HepG2 (cell line): ENCODE measurements around the gene PIP4K2B. TPM values are rescaled to one million over a fixed set of nuclear protein-coding genes. Genes with fewer than 3 reads are reported as not detected.

ENCODE experiments used
- CHCHD3 ChIP-seq: sonication (generic); formaldehyde crosslinking; IDR thresholded peaks from 2 replicates; pipeline ENCODE4 v1.8.0; 2022; ENCODE audit warnings: mild to moderate bottlenecking, missing genetic modification reagents, moderate library complexity
- DNMT1 ChIP-seq: sonication (generic); formaldehyde crosslinking; IDR thresholded peaks from 2 replicates; pipeline ENCODE4 v1.5.1; 2020; ENCODE audit warnings: mild to moderate bottlenecking, missing genetic modification reagents
- ELF4 ChIP-seq: sonication (generic); formaldehyde crosslinking; IDR thresholded peaks from 2 replicates; pipeline ENCODE4 v1.5.0; 2020; ENCODE audit warnings: missing genetic modification reagents, mild to moderate bottlenecking, moderate library complexity, borderline replicate concordance
- FOSL2 ChIP-seq: sonication (generic); formaldehyde crosslinking; IDR thresholded peaks from 2 replicates; pipeline ENCODE4 v1.4.0; 2020; ENCODE audit warnings: missing genetic modification reagents
- JDP2 ChIP-seq: sonication (generic); formaldehyde crosslinking; IDR thresholded peaks from 2 replicates; pipeline ENCODE4 v1.8.1; 2022; ENCODE audit warnings: missing genetic modification reagents, borderline replicate concordance
- SKI ChIP-seq: fragments of 450-650 bp; IDR thresholded peaks from one replicate; pipeline ENCODE4 v1.6.1; 2018; ENCODE audit warnings: mild to moderate bottlenecking; ENCODE audit not compliant: partially characterized antibody
- SNRNP70 ChIP-seq: fragments of 200-400 bp; formaldehyde crosslinking; IDR thresholded peaks from 2 replicates; pipeline ENCODE4 v1.6.1; 2017; ENCODE audit warnings: mild to moderate bottlenecking, low read depth, low read length, moderate library complexity
- ZFP62 ChIP-seq: sonication (generic); formaldehyde crosslinking; IDR thresholded peaks from 2 replicates; pipeline ENCODE4 v1.4.0; 2020; ENCODE audit warnings: missing genetic modification reagents
- ZNF354B ChIP-seq: sonication (generic); formaldehyde crosslinking; IDR thresholded peaks from 2 replicates; pipeline ENCODE4 v1.8.0; 2022; ENCODE audit warnings: mild to moderate bottlenecking, missing genetic modification reagents
- ZNF431 ChIP-seq: sonication (generic); formaldehyde crosslinking; IDR thresholded peaks from 2 replicates; pipeline ENCODE4 v1.9.0; 2022; ENCODE audit warnings: missing genetic modification reagents, low read depth, mild to moderate bottlenecking, borderline replicate concordance
- ZNF674 ChIP-seq: sonication (generic); formaldehyde crosslinking; IDR thresholded peaks from 2 replicates; pipeline ENCODE4 v1.5.0; 2020; ENCODE audit warnings: low read depth, mild to moderate bottlenecking, missing genetic modification reagents
- ZNF768 ChIP-seq: sonication (generic); formaldehyde crosslinking; IDR thresholded peaks from 2 replicates; pipeline ENCODE4 v1.4.0; 2020; ENCODE audit warnings: missing genetic modification reagents
- ZSCAN20 ChIP-seq: sonication (generic); formaldehyde crosslinking; IDR thresholded peaks from 2 replicates; pipeline ENCODE4 v1.4.0; 2020; ENCODE audit warnings: missing genetic modification reagents, mild to moderate bottlenecking, borderline replicate concordance
- polyA plus RNA-seq, 8 experiments: library from polyadenylated mRNA; depleted of rRNA in 3 of 8; stranded (reverse) in 7 of 8; unstranded in 1 of 8; fragments of >200 nt; fragmentation: Illumina TruSeq in 4 of 8; extraction: Trizol in 4 of 8; gene quantifications; 2 replicates each; pipeline versions ENCODE4 v1.2.1 to v1.2.3, GENCODE V29; 2011 to 2016; ENCODE audit warnings: low read depth in 4 of 8, missing spikeins in 1 of 8, mixed read lengths in 1 of 8; ENCODE audit not compliant: insufficient read depth in 1 of 8
- total RNA-seq, 5 experiments: library from RNA; depleted of rRNA; stranded (reverse); fragments of >200 nt; fragmentation: Illumina TruSeq; extraction: Trizol; gene quantifications; 2 replicates each; pipeline ENCODE4 v1.2.3, GENCODE V29; 2016; ENCODE audit warnings: low read depth in 1 of 5
- TF ChIP-seq, protein P1 (sequence below): sonication (generic); formaldehyde crosslinking; IDR thresholded peaks from 2 replicates; pipeline ENCODE4 v1.5.1; 2020; ENCODE audit warnings: missing genetic modification reagents, mild to moderate bottlenecking, borderline replicate concordance
- TF ChIP-seq, protein P2 (sequence below): sonication (generic); formaldehyde crosslinking; IDR thresholded peaks from 2 replicates; pipeline ENCODE4 v1.8.1; 2023; ENCODE audit warnings: mild to moderate bottlenecking, missing genetic modification reagents
- TF ChIP-seq, protein P3 (sequence below): sonication (generic); formaldehyde crosslinking; IDR thresholded peaks from 2 replicates; pipeline ENCODE4 v1.5.0; 2020; ENCODE audit warnings: mild to moderate bottlenecking, missing genetic modification reagents
- TF ChIP-seq, protein P4 (sequence below): sonication (generic); formaldehyde crosslinking; IDR thresholded peaks from 2 replicates; pipeline ENCODE4 v1.5.0; 2020; ENCODE audit warnings: mild to moderate bottlenecking, missing genetic modification reagents, borderline replicate concordance
- TF ChIP-seq, protein P5 (sequence below): sonication (generic); IDR thresholded peaks from 2 replicates; pipeline ENCODE4 v1.6.1; 2016; ENCODE audit warnings: low read depth, borderline replicate concordance
- TF ChIP-seq, protein P6 (sequence below): sonication (generic); formaldehyde crosslinking; IDR thresholded peaks from 2 replicates; pipeline ENCODE4 v1.8.1; 2023; ENCODE audit warnings: missing genetic modification reagents, mild to moderate bottlenecking, borderline replicate concordance

Gene PIP4K2B
- total and polyA plus RNA-seq, 2 of the 13 experiments (the other 11 are each of a cell fraction or from before 2014, with no cell fraction given): 20.4 to 54.0 TPM

DNA sequence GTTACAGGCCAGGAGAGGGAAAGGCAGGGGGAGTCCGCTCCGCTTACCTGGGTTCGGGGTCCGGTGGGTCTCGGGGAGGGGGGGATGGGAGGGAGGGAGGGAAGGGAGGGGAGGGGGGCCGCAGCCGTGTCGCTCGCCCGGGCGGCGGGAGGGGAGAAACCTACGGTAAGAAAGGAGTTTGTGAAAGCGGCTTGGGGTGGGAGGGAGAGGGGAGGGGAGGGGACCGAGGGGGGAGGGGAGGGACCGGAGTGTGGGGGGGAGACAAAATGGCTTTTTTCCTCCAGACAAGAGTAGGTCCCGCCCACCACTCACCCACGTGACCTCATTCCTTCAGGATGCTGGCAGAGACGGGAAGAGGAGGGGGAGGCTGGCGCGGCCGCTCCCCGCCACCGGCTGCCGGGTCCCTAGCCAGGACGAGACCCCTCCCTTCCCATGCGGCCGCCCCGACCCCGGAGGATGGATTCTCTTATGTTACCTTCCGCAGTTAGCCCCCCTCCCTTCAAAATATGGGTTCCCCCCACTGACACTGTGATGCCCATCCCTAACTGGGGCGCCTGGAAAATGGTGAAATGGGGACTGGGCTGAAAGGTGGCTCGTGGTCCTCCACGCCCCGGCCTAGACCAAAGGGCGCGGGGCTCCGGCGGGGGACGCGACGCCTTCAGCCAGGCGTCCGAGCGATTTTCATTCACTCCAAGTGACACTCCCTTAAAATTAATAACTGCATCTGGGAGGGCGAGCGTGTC, 51.0 kb downstream of the PIP4K2B start, which contains the start of gene PCGF2 (continued):
- TF ChIP-seq, protein P1, sequence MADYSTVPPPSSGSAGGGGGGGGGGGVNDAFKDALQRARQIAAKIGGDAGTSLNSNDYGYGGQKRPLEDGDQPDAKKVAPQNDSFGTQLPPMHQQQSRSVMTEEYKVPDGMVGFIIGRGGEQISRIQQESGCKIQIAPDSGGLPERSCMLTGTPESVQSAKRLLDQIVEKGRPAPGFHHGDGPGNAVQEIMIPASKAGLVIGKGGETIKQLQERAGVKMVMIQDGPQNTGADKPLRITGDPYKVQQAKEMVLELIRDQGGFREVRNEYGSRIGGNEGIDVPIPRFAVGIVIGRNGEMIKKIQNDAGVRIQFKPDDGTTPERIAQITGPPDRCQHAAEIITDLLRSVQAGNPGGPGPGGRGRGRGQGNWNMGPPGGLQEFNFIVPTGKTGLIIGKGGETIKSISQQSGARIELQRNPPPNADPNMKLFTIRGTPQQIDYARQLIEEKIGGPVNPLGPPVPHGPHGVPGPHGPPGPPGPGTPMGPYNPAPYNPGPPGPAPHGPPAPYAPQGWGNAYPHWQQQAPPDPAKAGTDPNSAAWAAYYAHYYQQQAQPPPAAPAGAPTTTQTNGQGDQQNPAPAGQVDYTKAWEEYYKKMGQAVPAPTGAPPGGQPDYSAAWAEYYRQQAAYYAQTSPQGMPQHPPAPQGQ: no peak
- TF ChIP-seq ZNF768 (CRISPR knock-in tag): no peak
- no peak for TF ChIP-seq ZNF354B (CRISPR knock-in tag)
- no peak for TF ChIP-seq ZSCAN20
- TF ChIP-seq, protein P2, sequence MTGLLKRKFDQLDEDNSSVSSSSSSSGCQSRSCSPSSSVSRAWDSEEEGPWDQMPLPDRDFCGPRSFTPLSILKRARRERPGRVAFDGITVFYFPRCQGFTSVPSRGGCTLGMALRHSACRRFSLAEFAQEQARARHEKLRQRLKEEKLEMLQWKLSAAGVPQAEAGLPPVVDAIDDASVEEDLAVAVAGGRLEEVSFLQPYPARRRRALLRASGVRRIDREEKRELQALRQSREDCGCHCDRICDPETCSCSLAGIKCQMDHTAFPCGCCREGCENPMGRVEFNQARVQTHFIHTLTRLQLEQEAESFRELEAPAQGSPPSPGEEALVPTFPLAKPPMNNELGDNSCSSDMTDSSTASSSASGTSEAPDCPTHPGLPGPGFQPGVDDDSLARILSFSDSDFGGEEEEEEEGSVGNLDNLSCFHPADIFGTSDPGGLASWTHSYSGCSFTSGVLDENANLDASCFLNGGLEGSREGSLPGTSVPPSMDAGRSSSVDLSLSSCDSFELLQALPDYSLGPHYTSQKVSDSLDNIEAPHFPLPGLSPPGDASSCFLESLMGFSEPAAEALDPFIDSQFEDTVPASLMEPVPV (CRISPR knock-in tag): no peak
- TF ChIP-seq, protein P3, sequence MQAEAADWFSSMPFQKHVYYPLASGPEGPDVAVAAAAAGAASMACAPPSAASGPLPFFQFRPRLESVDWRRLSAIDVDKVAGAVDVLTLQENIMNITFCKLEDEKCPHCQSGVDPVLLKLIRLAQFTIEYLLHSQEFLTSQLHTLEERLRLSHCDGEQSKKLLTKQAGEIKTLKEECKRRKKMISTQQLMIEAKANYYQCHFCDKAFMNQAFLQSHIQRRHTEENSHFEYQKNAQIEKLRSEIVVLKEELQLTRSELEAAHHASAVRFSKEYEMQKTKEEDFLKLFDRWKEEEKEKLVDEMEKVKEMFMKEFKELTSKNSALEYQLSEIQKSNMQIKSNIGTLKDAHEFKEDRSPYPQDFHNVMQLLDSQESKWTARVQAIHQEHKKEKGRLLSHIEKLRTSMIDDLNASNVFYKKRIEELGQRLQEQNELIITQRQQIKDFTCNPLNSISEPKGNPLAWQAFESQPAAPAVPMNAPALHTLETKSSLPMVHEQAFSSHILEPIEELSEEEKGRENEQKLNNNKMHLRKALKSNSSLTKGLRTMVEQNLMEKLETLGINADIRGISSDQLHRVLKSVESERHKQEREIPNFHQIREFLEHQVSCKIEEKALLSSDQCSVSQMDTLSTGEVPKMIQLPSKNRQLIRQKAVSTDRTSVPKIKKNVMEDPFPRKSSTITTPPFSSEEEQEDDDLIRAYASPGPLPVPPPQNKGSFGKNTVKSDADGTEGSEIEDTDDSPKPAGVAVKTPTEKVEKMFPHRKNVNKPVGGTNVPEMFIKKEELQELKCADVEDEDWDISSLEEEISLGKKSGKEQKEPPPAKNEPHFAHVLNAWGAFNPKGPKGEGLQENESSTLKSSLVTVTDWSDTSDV (CRISPR knock-in tag): peak; percentile 70; the same call in 1 of the 2 replicates
- TF ChIP-seq, protein P4, sequence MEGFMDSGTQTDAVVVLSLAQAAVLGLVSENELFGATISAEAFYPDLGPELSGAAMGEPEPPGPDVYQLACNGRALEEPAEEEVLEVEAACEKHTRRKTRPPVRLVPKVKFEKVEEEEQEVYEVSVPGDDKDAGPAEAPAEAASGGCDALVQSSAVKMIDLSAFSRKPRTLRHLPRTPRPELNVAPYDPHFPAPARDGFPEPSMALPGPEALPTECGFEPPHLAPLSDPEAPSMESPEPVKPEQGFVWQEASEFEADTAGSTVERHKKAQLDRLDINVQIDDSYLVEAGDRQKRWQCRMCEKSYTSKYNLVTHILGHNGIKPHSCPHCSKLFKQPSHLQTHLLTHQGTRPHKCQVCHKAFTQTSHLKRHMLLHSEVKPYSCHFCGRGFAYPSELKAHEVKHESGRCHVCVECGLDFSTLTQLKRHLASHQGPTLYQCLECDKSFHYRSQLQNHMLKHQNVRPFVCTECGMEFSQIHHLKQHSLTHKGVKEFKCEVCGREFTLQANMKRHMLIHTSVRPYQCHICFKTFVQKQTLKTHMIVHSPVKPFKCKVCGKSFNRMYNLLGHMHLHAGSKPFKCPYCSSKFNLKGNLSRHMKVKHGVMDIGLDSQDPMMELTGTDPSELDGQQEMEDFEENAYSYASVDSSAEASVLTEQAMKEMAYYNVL (CRISPR knock-in tag): no peak
- no peak for TF ChIP-seq ELF4 (CRISPR knock-in tag)
- peak; percentile 21 for TF ChIP-seq SKI
- TF ChIP-seq JDP2 (CRISPR knock-in tag): no peak
- TF ChIP-seq ZNF431 (CRISPR knock-in tag): no peak
- TF ChIP-seq FOSL2 (CRISPR knock-in tag): no peak
- no peak for TF ChIP-seq SNRNP70
- no peak for TF ChIP-seq CHCHD3 (CRISPR knock-in tag)
- TF ChIP-seq, protein P5, sequence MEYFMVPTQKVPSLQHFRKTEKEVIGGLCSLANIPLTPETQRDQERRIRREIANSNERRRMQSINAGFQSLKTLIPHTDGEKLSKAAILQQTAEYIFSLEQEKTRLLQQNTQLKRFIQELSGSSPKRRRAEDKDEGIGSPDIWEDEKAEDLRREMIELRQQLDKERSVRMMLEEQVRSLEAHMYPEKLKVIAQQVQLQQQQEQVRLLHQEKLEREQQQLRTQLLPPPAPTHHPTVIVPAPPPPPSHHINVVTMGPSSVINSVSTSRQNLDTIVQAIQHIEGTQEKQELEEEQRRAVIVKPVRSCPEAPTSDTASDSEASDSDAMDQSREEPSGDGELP: no peak
- TF ChIP-seq, protein P6, sequence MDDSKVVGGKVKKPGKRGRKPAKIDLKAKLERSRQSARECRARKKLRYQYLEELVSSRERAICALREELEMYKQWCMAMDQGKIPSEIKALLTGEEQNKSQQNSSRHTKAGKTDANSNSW: no peak
- TF ChIP-seq ZFP62 (CRISPR knock-in tag): no peak
- no peak for TF ChIP-seq ZNF674
- TF ChIP-seq DNMT1 (CRISPR knock-in tag): no peak
